ENCODE results near the gene EGF.
"Not testable (repeated sequence)": the region's sequence is repeated elsewhere in the genome, so short reads cannot be mapped to it uniquely, and the experiment has no call there.

EGF gene

GRCh38 chr4:109945056-109945455, 32.4 kb downstream of the EGF start:
- Histone ChIP-seq H3K4me3 (ENCODE audit: low read length) (no peak overlapping the region), H3K27me3 (ENCODE audit: insufficient read depth, low read length) (no peaks in the 10 kb centered on the region), H3K36me3 (ENCODE audit: insufficient read depth, low read depth, low read length) (no peaks in the 10 kb centered on the region), H3K9me3 (ENCODE audit: insufficient read depth, low read depth, low read length) (no peaks in the 10 kb centered on the region), H3K27ac (ENCODE audit: low read length) (no peak overlapping the region), H3K9ac (ENCODE audit: low read depth, low read length) (no peak overlapping the region), H3K4me1 (ENCODE audit: insufficient read depth, low read length) (no peaks in the 10 kb centered on the region)

GRCh38 chr4:109946120-109946519, 33.4 kb downstream of the EGF start:
- no peaks in the 10 kb centered on the region for H3K27me3 ChIP-seq (ENCODE audit: insufficient read depth, low read length)
- no peak overlapping the region for H3K9ac ChIP-seq (ENCODE audit: low read depth, low read length)
- no peak overlapping the region for H3K4me3 ChIP-seq (ENCODE audit: low read length)
- no peaks in the 10 kb centered on the region for H3K9me3 ChIP-seq (ENCODE audit: insufficient read depth, low read depth, low read length)
- H3K4me1 ChIP-seq (ENCODE audit: insufficient read depth, low read length) = no peaks in the 10 kb centered on the region
- no peak overlapping the region for H3K27ac ChIP-seq (ENCODE audit: low read length)
- H3K36me3 ChIP-seq (ENCODE audit: insufficient read depth, low read depth, low read length) = no peaks in the 10 kb centered on the region

DNA sequence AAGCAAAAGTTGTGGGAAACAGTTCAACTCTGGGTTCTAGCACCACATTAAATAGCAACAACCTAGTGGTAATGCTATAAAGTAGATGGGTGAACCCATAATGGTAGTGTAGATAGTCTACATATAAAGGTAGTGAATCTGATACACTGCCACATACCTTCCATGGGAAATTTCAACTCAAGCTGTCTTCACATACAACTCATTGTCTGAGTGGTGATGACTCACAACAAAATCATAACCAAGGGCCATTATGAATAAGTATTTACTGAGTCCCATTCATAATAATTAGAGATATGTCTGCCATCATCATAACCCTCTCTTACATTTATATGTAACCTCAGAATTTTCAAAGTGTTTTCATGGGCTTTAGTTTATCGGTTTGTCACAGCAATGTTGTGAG, 34.8 kb downstream of the EGF start:
- H3K36me3 ChIP-seq (ENCODE audit: insufficient read depth, low read depth, low read length) = no peaks in the 10 kb centered on the region
- H3K9me3 ChIP-seq (ENCODE audit: insufficient read depth, low read depth, low read length) = no peaks in the 10 kb centered on the region
- no peaks in the 10 kb centered on the region for H3K27me3 ChIP-seq (ENCODE audit: insufficient read depth, low read length)
- H3K4me3 ChIP-seq (ENCODE audit: low read length) = no peak overlapping the region
- no peak overlapping the region for H3K27ac ChIP-seq (ENCODE audit: low read length)
- H3K4me1 ChIP-seq (ENCODE audit: insufficient read depth, low read length) = no peaks in the 10 kb centered on the region
- H3K9ac ChIP-seq (ENCODE audit: low read depth, low read length) = no peak overlapping the region

DNA sequence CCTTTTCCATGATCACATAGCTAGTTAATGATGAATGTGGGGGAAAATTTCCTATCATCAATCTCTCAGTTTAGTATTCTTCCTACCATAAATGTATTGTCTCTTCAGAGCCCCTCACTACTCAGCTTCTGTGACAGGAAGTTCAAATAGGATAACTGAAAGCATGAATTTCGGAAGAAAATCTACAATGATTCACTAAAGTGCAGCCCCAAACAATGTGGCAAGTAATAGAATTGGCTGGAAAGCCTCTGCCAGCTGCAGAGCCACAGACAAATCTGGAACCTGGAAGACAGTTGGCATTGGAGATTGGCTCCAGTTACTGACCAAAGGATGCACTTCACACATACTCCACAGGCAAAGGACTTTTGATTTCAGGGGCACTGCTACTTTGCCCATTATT, 35.2 kb downstream of the EGF start:
- no peaks in the 10 kb centered on the region for H3K9me3 ChIP-seq (ENCODE audit: insufficient read depth, low read depth, low read length)
- H3K4me3 ChIP-seq (ENCODE audit: low read length) = no peak overlapping the region
- no peak overlapping the region for H3K9ac ChIP-seq (ENCODE audit: low read depth, low read length)
- no peaks in the 10 kb centered on the region for H3K27me3 ChIP-seq (ENCODE audit: insufficient read depth, low read length)
- H3K4me1 ChIP-seq (ENCODE audit: insufficient read depth, low read length) = peaks cover 3% of the 10 kb centered on the region; the same call in 1 of the 2 replicates
- H3K36me3 ChIP-seq (ENCODE audit: insufficient read depth, low read depth, low read length) = no peaks in the 10 kb centered on the region
- H3K27ac ChIP-seq (ENCODE audit: low read length) = no peak overlapping the region

GRCh38 chr4:109949099-109949718, 36.5 kb downstream of the EGF start:
- H3K27ac ChIP-seq (ENCODE audit: low read length); H3K9me3 ChIP-seq (ENCODE audit: insufficient read depth, low read depth, low read length); H3K9ac ChIP-seq (ENCODE audit: low read depth, low read length); H3K4me1 ChIP-seq (ENCODE audit: insufficient read depth, low read length); H3K4me3 ChIP-seq (ENCODE audit: low read length); H3K36me3 ChIP-seq (ENCODE audit: insufficient read depth, low read depth, low read length); H3K27me3 ChIP-seq (ENCODE audit: insufficient read depth, low read length): not testable (repeated sequence)

- H3K36me3 ChIP-seq (ENCODE audit: insufficient read depth, low read depth, low read length) = no peaks in the 10 kb centered on the region
- no peak overlapping the region for H3K27ac ChIP-seq (ENCODE audit: low read length)
- H3K9me3 ChIP-seq (ENCODE audit: insufficient read depth, low read depth, low read length) = no peaks in the 10 kb centered on the region
- no peak overlapping the region for H3K9ac ChIP-seq (ENCODE audit: low read depth, low read length)
- H3K4me3 ChIP-seq (ENCODE audit: low read length) = no peak overlapping the region
- H3K4me1 ChIP-seq (ENCODE audit: insufficient read depth, low read length) = peaks cover 6% of the 10 kb centered on the region; the same call in 1 of the 2 replicates
- H3K27me3 ChIP-seq (ENCODE audit: insufficient read depth, low read length) = no peaks in the 10 kb centered on the region
Observed at GRCh38 chr4:109952612-109953011, 39.9 kb downstream of the EGF start.

DNA sequence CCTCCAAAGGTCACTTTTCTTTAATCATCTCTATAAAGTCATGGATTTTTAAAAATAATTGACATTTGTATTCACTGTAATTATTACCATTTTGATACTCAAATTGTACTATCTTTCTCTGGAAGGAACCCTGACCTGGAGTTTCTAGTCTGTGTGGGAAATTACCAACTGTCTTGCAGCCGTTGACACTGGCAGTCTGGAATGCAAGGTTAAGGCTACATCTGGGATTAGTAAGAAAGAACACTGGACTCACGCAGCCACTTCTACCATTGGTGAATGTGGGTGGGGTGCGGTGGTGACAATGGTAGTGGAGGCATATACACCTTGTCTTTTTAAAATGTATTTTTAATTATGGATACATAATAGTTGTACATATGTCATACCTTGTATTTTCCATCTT, 40.9 kb downstream of the EGF start:
- no peak overlapping the region for H3K27ac ChIP-seq (ENCODE audit: low read length)
- H3K4me3 ChIP-seq (ENCODE audit: low read length) = no peak overlapping the region
- H3K9ac ChIP-seq (ENCODE audit: low read depth, low read length) = no peak overlapping the region
- H3K27me3 ChIP-seq (ENCODE audit: insufficient read depth, low read length) = no peaks in the 10 kb centered on the region
- H3K4me1 ChIP-seq (ENCODE audit: insufficient read depth, low read length) = peaks cover 6% of the 10 kb centered on the region; the same call in 1 of the 2 replicates
- H3K9me3 ChIP-seq (ENCODE audit: insufficient read depth, low read depth, low read length) = no peaks in the 10 kb centered on the region
- no peaks in the 10 kb centered on the region for H3K36me3 ChIP-seq (ENCODE audit: insufficient read depth, low read depth, low read length)

DNA sequence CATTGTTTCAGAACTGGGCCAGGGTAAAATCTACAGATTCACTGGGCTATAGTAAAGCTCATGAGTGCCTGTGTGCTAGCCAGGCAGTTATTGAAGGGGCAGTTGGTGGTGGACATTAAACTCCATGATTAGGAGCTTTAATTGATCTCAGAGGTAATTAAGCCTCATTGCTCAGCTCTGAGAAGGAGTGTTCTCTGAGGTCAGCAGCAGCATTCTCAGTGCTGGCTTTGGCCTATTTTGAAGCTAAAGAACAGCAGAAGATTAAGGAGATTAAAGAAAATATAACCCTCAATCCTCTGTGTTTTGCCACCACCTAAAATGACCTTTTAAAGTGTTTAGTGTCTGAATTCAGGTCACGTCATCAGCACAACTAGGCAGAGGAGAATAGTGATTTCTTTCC, 42.5 kb downstream of the EGF start:
- Histone ChIP-seq H3K4me1 (ENCODE audit: insufficient read depth, low read length) (peaks cover 6% of the 10 kb centered on the region; the same call in 1 of the 2 replicates), H3K27ac (ENCODE audit: low read length) (no peak overlapping the region)

GRCh38 chr4:109957227-109957626, 44.5 kb downstream of the EGF start:
- Histone ChIP-seq H3K36me3 (ENCODE audit: insufficient read depth, low read depth, low read length) (no peaks in the 10 kb centered on the region), H3K9ac (ENCODE audit: low read depth, low read length) (no peak overlapping the region), H3K27ac (ENCODE audit: low read length) (no peak overlapping the region)

More for the DNA sequence above, 42.5 kb downstream of the EGF start:
- H3K9me3 ChIP-seq (ENCODE audit: insufficient read depth, low read depth, low read length) = no peaks in the 10 kb centered on the region
- no peak overlapping the region for H3K9ac ChIP-seq (ENCODE audit: low read depth, low read length)
- H3K36me3 ChIP-seq (ENCODE audit: insufficient read depth, low read depth, low read length) = no peaks in the 10 kb centered on the region
- no peaks in the 10 kb centered on the region for H3K27me3 ChIP-seq (ENCODE audit: insufficient read depth, low read length)
- no peak overlapping the region for H3K4me3 ChIP-seq (ENCODE audit: low read length)

GRCh38 chr4:109959195-109959594, 46.5 kb downstream of the EGF start:
- no peaks in the 10 kb centered on the region for H3K36me3 ChIP-seq (ENCODE audit: insufficient read depth, low read depth, low read length)
- no peak overlapping the region for H3K9ac ChIP-seq (ENCODE audit: low read depth, low read length)
- no peaks in the 10 kb centered on the region for H3K4me1 ChIP-seq (ENCODE audit: insufficient read depth, low read length)
- H3K9me3 ChIP-seq (ENCODE audit: insufficient read depth, low read depth, low read length) = no peaks in the 10 kb centered on the region
- H3K4me3 ChIP-seq (ENCODE audit: low read length) = no peak overlapping the region
- no peak overlapping the region for H3K27ac ChIP-seq (ENCODE audit: low read length)
- H3K27me3 ChIP-seq (ENCODE audit: insufficient read depth, low read length) = no peaks in the 10 kb centered on the region

More at GRCh38 chr4:109957227-109957626, 44.5 kb downstream of the EGF start:
- Histone ChIP-seq H3K27me3 (ENCODE audit: insufficient read depth, low read length) (no peaks in the 10 kb centered on the region), H3K4me1 (ENCODE audit: insufficient read depth, low read length) (peaks cover 6% of the 10 kb centered on the region; the same call in 1 of the 2 replicates), H3K9me3 (ENCODE audit: insufficient read depth, low read depth, low read length) (no peaks in the 10 kb centered on the region), H3K4me3 (ENCODE audit: low read length) (no peak overlapping the region)

- no peaks in the 10 kb centered on the region for H3K9me3 ChIP-seq (ENCODE audit: insufficient read depth, low read depth, low read length)
Observed at GRCh38 chr4:109962401-109962800, 49.7 kb downstream of the EGF start.

DNA sequence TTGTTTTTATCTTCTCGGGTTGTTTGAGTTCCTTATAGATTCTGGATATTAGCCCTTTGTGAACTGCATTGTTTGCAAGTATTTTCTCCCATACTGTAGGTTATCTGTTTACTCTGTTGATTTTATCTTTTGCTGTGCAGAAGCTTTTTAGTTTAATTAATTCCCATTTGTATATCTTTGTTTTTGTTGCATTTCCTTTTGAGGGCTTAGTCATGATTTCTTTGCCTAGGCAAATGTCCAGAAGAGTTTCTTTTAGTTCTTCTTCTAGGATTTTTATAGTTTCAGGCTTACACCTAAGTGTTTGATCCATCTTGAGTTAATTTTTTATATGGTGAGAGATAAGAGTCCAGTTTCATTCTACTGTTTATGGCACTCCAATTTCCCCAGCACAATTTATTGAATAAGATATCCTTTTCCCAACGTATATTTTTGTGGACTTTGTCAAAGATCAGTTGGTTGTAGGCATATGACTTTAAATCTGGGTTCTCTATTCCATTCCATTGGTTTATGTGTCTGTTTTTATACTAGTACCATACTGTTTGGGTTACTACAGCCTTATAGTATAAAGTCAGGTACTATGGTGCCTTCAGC, 54.3 kb downstream of the EGF start:
- Histone ChIP-seq H3K27me3 (ENCODE audit: insufficient read depth, low read length) (no peaks in the 10 kb centered on the region), H3K4me3 (ENCODE audit: low read length) (no peak overlapping the region), H3K9ac (ENCODE audit: low read depth, low read length) (no peak overlapping the region), H3K9me3 (ENCODE audit: insufficient read depth, low read depth, low read length) (no peaks in the 10 kb centered on the region), H3K36me3 (ENCODE audit: insufficient read depth, low read depth, low read length) (no peaks in the 10 kb centered on the region), H3K27ac (ENCODE audit: low read length) (no peak overlapping the region), H3K4me1 (ENCODE audit: insufficient read depth, low read length) (no peaks in the 10 kb centered on the region)

More at GRCh38 chr4:109962401-109962800, 49.7 kb downstream of the EGF start:
- H3K27ac ChIP-seq (ENCODE audit: low read length) = no peak overlapping the region
- no peaks in the 10 kb centered on the region for H3K4me1 ChIP-seq (ENCODE audit: insufficient read depth, low read length)
- no peak overlapping the region for H3K9ac ChIP-seq (ENCODE audit: low read depth, low read length)
- no peak overlapping the region for H3K4me3 ChIP-seq (ENCODE audit: low read length)
- H3K36me3 ChIP-seq (ENCODE audit: insufficient read depth, low read depth, low read length) = no peaks in the 10 kb centered on the region
- no peaks in the 10 kb centered on the region for H3K27me3 ChIP-seq (ENCODE audit: insufficient read depth, low read length)
